GM18502 (cell line): Measurements from ENCODE around the gene SLC3A2.

Experiments used
- ATAC-seq: cut with Tn5 transposase; IDR thresholded peaks from one replicate; pipeline ENCODE4 v1.9.1; 2021; ENCODE audit warnings: mild to moderate bottlenecking; ENCODE audit not compliant: unreplicated experiment, poor library complexity

SLC3A2 gene

DNA sequence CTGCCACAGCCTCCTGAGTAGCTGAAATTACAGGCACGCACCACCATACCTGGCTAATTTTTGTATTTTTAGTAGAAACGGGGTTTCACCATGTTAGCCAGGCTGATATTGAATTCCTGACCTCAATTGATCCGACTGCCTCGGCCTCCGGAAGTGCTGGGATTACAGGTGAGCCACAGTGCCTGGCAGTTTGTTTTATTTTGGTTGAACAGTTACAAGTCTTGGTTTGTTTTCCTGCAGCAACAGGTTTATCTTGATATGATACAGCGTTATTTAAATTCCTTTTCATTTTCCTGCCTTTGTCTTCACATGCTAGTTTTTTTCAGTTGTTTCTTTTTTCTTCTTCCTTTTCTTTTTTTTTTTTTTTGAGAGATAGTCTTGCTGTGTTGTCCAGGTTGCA lies 4.0 kb upstream of the SLC3A2 start:
- ATAC-seq = no peak

DNA sequence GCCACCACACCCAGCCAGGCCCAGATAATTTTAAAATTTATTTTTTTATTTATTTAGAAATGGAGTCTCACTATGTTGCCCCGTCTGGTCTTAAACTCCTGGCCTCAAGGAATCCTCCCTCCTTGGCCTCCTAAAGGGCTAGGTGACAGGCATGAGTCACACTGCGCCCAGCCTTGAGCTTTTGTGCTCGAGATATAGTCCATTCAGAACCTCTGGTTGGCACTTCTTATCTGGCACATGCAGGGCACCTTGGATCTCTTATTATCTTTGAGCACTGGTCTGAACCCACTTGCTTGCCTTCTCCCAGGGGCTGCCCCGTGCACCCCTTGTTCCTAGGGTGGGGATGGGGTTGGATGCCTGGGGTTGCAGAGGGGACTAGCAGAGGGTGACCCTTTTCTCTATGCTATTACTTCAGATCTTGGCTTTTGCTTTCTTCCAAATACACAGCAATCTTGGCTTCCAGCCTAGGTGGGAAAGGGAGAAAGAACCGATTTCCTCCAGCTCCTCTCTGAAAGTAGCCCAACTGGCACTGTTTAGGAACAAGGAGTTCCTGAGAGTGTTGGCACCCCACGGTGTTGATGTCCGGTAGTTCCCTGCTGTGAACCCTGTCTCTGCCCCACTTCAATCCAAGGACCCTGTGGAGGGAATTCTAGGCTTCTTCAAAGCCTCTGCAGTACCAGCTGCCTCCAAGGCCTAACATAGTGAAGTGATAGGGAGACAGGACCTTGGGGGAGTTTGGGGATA lies 1.3 kb upstream of the SLC3A2 start:
- ATAC-seq = no peak

DNA sequence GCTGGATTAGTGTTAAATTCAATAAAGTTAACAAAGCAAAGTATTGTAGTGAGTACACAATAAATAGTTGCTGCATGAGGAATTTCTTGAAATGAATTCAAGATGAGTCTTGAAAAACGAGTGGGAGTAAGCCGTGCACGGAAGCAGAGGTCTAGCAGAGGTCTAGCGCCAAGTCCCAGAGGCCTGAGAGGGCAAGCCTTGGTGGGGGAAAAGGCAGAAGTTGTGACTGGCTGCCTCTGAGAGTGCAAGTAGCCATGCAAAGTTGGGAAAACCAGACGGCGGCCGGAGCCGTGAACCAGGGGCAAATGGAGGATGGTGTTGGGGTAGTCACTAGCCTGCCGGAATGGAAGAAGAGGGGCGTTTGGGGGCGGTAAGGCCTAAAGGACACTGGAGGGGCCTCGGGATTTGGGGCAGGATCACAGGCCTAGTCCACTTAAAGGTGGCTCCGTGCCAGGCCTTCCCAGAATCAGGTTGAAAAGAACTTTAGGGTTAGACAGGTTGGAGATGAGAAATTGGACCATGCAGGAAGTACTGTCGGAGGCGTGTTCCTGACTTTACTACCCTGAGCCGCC lies 379 bp upstream of the SLC3A2 start:
- peak; percentile 28 for ATAC-seq

DNA sequence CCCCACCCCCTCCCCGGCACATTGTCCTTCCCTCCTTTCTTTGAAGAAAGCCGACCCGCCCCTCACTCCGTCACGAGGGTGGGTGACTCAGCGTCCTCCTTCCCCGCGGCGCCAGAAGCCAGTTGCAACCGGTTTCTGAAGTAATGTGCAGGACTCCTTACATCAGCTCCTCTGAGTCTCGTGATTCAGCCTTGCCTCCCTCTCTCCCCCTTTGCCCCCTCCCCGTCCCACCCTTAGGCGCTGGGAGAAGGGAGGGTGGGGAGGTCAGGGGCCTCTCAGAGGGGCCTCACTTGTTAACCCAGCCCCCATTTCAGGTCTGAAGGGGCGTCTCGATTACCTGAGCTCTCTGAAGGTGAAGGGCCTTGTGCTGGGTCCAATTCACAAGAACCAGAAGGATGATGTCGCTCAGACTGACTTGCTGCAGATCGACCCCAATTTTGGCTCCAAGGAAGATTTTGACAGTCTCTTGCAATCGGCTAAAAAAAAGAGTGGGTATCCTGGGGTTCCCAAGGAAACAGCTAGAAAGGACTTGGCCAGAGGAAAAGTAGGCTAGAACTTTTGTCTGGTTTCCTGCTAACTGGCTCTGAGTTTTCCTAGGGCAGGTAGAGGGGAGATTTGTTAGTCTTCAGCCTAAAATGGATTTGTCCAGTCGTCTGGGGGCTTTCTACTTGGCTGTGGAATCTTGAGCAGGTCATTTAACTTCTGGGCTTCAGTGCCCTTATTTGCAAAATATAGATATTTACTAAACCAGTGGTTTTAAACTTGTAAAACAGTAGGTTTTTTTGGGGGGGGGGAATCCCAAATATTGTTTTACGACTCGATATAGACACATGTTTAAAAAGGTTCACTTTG lies 1.1 kb downstream of the SLC3A2 start:
- ATAC-seq = peak; percentile 43

DNA sequence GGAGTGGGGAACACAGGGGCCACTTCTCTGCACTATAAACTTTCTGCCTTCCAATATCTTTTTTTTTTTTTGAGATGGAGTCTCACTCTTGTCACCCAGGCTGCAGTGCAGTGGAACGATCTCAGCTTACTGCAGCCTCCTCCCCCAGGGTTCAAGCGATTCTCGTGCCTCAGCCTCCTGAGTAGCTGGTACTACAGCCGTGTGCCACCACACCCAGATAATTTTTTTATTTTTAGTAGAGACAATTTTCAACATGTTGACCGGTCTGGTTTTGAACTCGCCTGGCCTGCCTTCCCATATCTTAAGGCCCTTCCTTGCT lies 1.7 kb downstream of the SLC3A2 start:
- no peak for ATAC-seq

DNA sequence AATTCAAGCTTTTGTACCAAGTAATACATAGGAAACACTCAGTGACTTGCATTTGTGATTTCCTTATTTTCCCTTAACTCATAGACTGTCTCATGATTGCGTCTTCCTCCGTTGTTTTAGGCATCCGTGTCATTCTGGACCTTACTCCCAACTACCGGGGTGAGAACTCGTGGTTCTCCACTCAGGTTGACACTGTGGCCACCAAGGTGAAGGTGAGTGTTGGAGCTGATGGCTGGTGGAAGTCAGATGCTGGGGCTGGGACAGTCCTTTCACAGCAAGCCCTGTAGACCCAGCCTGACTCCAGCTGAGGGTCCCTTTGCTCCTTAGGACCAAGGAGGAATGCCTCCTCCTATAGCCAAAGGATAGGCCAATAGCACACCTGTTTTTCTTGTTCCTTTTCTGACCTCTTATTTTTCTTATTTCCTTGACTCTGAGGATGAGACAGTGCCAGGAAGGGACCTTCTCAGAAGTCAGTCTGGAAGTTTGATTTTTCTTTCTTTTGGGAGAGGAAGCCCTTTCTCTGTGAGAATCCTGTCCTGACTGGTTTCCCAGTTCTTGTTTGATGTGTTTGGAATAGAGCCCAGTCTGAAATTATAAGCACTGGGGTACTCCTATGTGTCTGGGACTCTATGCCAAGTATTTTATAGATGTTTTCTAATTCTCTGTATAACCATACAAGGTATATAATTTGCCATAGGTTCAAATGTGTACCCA lies 2.2 kb downstream of the SLC3A2 start:
- ATAC-seq = no peak

DNA sequence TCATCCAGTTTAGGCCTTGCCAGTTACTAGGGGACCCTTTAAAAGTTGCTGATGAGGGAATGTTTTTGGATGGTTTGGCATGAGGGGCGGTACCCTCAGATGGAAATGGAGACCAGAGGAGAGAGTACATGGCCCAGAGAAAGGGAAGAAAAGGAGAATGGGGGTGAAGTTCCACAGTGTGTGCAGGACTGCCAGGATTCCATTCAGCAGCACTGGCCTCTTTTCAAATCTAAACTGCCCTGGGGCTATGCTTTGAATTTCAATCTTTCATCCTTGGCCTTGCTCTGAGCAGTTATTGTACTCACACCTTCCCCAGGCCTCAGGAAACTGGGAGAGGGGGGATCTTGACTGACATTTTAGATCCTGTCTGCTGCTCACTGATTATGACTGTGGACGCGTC lies 3.0 kb downstream of the SLC3A2 start:
- ATAC-seq = no peak

DNA sequence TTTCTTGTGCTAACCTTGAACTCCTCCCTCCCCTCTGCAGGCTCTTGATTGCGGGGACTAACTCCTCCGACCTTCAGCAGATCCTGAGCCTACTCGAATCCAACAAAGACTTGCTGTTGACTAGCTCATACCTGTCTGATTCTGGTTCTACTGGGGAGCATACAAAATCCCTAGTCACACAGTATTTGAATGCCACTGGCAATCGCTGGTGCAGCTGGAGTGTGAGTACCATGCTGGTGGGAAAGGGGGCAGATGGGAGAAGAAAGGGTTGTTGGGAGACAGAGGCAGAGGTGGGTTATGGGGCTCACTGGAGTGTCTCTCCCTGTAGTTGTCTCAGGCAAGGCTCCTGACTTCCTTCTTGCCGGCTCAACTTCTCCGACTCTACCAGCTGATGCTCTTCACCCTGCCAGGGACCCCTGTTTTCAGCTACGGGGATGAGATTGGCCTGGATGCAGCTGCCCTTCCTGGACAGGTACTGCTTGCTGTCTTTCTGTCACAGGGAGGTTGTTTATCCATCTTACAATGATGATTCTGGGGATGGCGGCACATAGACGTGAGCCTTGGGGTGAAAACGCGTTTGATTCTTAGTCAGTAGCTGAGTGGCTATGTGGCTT lies 4.5 kb downstream of the SLC3A2 start:
- ATAC-seq = no peak

DNA sequence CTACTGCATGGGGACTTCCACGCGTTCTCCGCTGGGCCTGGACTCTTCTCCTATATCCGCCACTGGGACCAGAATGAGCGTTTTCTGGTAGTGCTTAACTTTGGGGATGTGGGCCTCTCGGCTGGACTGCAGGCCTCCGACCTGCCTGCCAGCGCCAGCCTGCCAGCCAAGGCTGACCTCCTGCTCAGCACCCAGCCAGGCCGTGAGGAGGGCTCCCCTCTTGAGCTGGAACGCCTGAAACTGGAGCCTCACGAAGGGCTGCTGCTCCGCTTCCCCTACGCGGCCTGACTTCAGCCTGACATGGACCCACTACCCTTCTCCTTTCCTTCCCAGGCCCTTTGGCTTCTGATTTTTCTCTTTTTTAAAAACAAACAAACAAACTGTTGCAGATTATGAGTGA lies 7.7 kb downstream of the SLC3A2 start:
- no peak for ATAC-seq

DNA sequence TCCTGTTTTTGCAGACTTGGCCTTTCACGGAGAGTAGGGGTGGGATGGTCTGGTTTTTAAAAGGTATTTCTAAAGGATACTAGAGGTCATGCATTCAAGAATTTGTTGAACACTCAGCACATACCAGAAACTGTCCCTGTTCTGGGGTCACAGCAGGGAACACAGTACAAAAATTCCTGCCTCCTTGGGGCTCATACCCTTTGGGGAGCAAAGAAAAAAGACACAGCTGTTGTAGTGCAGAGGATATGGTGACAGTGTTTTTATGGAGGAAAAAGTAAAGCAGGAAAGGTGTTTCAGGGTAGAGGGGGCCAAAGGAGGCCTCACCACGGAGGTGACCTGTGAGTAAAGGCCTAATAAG lies 8.4 kb downstream of the SLC3A2 start:
- ATAC-seq = no peak

DNA sequence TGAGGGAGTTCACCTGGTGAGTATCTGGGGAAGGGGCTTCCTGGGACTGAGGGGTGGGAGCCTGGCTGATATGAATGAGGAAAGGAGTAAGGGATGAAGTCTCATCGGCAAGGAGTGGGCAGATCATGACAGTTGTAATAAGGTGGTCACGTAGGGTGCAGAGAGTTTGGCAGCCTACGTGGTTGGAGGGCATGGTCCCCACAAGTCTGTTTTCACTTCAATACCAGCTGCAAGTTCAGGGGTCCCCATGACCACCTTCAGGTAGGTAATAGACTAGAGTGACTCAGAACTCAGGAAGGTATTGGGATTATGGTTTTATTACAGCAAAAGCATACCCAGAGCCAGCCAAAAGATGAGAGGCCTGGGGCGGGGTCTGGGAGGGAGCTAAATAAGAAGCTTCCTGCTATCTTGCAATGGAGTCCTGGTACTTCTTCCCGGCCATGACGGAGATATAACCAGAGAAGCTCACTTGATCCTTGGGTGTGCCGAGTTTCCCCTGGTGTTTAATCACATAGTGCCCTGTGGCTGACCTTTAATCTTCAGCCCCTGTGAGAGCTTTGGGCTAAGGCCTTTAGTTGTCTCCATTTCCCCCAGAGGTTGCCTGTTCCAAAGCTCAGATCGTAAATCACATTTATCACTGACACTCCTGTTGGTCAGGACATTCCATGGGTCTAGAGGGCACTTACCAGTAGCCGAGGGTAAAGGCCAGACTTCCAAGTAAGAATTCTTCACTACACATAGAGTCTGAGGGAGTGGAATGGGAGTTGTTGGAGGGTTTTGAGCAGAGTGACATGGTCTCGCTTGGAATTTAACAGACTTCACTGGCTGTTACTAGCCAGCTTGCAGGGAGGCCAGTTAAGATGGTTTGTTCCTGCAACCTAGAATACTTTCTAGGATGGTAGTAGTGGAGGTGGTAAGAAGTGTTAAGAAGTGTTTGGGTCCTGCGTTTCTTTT lies 9.1 kb downstream of the SLC3A2 start:
- ATAC-seq = no peak

DNA sequence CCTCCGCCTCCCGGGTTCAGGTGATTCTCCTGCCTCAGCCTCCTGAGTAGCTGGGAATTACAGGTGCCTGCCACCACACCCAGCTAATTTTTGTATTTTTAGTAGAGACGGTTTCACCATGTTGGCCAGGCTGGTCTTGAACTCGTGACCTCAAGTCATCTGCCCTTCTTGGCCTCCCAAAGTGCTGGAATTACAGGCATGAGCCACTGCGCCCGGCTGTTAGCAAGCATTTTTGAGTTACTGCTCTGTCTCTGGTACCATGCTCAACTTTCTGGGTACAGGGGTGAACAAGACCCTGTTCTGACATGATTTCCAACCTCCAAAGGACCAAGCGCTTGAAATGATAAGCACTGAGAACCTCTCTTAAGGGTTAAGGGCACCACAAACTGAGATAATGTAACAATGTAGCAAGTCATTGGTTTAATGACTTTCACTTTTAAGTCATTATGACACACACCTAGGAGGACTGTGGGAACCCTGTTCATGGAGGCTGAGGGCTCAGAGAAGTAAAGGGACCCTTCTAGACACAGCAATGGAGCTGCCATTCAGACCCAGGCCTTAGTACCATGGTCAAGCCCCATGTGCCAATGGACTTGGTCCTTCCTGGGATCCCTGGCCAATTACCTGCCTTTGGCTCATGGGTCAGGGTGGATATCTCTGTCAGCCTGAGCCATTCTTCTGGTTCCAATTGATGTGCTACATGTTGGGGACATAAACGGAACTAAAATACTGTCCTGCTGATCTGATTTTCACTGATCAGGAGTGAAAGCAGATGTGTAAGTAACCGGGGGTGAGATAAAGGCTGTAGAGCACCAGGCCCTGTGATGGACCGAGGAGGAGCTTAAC lies 11.6 kb downstream of the SLC3A2 start:
- ATAC-seq = no peak

DNA sequence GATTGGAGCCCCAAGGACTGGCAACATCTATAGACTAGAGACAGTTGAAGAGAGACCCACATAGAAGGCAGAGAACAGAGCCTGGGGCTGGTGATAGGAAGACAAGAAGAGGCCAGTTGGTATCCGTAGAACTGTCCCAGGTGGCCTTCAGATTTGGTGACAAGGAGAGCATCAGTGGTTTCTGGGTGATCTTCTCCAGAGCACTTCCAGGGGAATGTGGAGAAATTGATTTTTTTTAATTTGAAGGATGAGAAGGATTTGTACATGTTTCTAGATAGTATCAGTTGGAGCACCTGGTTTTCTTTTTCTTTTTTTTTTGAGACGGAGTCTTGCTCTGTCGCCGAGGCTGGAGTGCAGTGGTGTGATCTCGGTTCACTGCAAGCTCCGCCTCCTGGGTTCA lies 14.8 kb downstream of the SLC3A2 start:
- ATAC-seq = no peak

DNA sequence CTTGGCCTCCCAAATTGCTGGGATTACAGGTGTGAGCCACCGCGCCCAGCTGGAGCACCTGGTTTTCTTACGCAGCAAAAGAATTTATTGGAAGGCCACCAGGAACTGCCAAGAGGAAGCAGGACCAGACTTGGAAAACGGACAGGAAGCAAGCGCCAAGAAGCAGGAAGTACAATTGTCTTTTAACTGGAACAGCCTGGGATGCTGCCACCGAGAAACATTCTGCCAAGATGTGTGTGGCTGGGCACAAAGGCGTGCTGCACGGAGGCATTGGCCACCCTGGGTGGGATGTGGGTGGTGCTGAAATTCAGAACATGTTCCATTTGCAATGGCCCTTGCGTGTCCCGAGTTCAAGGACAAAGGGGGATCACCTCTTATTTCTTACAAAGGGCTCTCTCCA lies 15.4 kb downstream of the SLC3A2 start:
- ATAC-seq = no peak

DNA sequence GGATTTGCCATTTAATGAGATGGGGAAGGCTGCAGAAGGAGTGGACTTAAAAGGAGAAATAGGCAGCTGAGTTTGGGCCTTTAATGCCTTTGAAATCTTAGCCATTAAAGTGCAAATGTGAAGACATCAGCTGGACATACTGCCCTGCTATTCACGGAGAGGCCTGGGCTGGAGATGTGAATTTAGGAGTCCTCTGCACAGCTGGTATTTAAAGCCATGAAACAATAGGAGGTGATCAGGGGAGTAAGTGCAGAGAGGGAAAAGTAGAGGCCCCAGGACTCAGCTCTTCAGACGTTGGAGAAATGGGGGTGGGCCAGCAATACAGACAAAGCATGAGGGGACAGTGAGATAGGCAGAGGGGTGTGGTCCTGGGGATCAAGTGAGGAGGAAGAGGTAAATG lies 16.6 kb downstream of the SLC3A2 start:
- ATAC-seq = no peak

DNA sequence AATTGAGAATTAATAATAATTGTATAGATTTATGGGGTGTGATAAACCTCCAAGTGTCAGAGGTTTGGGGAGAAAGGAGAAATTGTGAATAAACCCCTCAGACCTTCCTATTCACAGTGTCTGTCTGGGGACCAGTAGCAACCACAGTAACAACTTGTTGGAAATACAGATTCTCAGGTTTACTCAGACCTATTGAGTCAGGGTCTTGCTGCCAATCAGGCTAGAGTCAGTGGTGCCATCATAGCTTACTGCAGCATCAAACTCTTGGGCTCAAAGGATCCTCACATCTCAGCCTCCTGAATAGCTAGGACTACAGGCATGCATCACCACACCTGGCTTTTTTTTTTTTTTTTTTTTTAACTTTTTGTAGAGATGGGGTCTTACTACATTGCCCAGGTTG lies 17.3 kb downstream of the SLC3A2 start:
- ATAC-seq = no peak

DNA sequence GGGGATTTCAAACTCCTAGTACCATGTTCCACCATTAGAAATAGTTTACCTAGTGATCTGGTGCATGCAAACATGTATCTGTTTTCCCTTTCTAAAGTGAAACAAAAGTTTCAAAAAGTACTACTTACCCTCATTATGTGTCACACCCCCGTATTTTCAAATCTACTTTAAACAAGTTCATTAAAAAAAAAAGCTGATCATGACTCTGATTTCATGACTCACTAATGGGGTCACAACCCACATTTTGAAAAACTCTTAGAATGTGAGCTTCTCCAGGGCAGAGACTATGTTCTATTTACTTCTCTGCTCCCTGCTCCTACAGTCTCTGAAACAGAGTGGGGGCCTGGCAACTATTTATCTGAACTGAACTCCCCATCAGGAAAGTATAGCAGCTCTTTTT lies 22.2 kb downstream of the SLC3A2 start:
- ATAC-seq = no peak

DNA sequence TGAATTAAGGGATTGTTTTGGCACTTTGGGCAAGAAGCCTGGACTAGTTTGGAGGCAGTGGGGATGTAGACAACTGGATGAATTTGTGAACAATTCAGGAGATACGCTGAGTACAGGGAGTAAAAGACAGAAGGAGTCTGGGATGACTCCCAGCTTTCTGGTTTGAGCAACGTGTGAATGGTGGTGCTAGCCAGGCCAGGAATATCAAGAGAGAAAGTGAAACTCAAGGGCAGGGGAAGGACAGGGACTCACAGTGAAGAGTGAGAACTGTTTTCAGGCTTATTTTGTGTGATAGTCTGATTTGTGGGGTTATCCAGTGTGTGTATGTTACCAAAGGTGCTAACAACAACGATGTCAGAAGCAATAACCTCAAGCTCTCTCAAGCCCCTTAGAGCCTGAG lies 24.6 kb downstream of the SLC3A2 start:
- no peak for ATAC-seq
